Left lobe of liver (tissue), 2 donors: Measurements from ENCODE around the gene IL11RA. TPM values are rescaled to one million over a fixed set of nuclear protein-coding genes. Genes with fewer than 3 reads are reported as not detected.
"Not testable (repeated sequence)": the region's sequence is repeated elsewhere in the genome, so short reads cannot be mapped to it uniquely, and the experiment has no call there.

Experiments used
- ATAC-seq: fragments of 200-7000 bp; cut with Tn5 transposase; one replicate; pipeline ENCODE4 v1.9.1; 2020; ENCODE audit warnings: mild to moderate bottlenecking, moderate library complexity
- DNase-seq: peaks from one replicate; pipeline ENCODE4 v3.0.0-alpha.2; 2020; ENCODE audit warnings: low spot score
- total RNA-seq: library from RNA; stranded (reverse); gene quantifications from one replicate; pipeline ENCODE4 v1.2.1, GENCODE V29; 2021
- donor health status: DM: no; HTN: no; CAD: no; lungs with moderate emphysema.
- donor health status: DM: no; HTN: yes; CAD: no.

Gene IL11RA
- total RNA-seq, 1 donor from 2014 or later = 26.5 TPM

DNA sequence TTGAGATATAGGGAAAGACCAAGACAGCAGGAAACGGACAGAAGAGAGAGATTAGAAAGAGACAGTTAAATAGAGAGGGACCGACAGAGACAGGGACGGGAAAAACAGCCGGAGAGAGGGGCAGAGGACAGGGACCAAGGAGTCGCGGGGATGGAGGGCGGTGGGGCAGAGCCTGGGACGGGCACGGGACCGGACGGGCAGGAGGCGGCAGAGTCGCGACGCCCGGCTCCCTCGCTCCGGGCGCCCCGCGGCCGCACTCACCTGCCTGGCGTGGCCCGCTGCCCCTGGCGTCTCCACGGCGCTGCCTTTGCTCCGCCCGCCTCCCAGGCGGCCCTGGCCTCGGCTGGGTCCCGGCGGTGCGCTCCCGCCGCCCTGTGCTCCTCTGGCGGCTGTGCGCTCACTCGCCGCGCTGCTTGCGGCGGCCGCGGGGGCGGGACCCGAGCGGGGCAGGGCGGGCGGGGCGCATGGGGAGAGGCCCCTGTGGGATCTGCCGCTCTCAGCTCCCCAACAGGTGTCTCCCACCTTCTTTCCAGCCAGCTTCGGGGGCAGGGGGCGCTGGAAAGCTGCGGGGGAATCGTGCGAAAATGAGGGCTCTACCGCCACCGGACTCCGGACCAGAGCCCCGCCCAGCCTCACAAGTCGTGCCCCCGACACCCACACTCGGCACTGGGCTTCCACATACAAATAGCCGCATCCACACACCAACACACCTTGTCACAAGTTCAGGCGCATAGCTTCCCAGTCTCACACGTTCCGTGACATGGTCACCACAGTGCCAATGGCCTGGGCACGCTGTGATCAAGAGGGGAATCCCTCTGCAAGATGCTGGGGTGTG, 23.1 kb upstream of the IL11RA start, which contains the start of gene ARID3C:
Gene ARID3C (minus strand): TSS at position 411 of the 835 bp plus-strand sequence. CDS start 1,052 bp downstream, outside the sequence.
- ATAC-seq = peak; percentile 71
- DNase-seq = peak; percentile 74

DNA sequence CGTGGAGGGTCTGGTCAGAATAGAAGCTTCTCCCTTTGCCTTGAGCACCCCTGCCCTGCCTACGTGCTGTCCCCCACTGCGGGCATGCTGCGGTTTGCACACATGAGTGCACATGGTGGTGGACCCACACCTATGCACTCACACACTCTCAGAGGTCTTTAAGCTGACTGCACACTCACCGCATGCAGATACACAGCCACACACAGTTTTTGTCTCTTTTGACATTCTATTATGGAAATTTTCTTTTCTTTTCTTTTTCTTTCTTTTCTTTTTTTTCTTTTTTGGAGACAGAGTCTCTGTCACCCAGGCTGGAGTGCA, 22.5 kb upstream of the IL11RA start:
- ATAC-seq (peak; percentile 1), DNase-seq (no peak)

DNA sequence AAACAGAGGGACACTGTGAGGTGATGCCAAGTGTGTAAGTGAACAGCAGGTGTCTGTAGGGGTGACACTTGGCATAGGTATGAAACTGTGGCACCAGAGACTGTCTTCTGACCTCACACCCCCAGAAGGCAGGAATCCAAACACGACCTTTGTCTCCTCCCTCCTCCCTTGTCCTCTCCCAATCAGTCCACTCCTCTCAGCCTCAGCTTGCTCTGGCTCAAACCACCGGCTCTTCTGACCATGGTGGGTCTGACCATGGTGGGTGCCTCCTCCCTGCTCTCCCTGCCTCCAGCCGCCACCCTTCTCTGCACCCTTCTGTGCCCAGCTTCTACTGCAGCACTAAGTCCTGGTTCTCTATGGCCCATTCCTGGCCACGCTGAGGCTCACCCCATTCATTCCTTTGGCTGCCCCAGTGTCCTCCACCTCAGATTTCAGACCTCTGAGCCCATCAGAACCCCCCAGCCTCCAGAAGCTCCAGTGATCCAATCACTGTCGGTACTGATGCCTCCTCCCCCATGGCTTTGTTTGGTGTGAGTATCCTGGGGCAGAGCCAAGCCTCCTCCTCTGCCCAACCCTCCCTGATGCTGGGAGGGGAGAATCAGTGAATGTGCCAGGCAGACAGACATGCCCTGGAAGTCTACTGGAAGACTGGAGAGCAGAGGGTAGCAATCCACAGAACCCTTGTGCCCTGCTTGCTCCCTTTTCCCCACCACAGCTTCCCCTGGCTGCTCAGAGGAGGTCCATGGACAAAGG, 21.4 kb upstream of the IL11RA start:
- peak; percentile 89 for DNase-seq
- ATAC-seq = peak; percentile 72

DNA sequence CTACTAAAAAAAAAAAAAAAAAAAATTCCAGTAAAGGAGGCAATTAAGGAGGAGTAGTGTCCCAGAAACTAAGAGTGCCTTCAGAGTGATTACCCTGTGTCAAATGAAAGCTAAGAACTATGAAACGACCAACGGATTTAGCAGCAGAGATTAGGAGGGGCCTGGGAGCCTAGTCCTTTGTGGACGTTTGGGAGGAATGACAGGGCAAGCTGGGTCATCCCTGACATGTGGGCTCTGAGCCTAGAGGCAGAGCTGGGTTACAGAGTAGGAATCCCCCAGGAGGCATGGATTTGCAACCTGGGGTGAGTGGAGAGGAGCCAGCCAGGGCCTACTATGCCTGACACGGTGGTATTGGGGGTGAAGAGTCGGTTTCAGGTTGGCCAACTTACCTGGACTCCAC, 18.8 kb upstream of the IL11RA start:
- ATAC-seq (no peak), DNase-seq (no peak)

DNA sequence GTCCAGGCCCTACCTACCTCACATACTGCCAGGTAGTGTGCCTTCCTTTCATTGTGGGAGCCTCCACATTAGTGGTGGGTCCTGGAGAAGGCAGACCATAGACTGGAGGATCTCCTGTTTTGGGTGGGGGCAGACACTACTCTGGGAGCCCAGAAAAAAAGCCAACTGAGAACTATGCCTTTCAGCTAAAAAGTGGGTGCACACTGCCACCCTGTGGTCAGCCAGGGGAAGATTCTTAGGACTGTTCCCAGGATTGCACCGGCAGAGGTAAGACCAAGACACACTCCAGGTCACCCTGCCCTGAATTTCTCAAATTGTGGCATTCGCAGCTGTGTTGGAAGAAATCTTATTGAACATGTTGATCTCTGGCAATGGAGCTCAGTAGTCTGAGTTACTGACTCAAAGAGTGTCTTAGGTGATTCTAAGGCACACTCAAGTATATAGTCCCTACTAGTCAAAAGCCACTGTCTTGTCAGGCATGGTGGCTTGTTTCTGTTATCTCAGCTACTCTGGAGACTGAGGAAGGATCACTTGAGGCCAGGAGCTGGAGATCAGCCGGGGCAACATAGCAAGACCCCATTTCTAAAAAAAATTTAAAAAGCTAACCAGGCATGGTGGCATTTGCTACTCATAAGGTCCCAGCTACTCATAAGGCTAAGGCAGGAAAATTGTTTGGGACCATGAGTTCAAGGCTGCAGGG, 18.0 kb upstream of the IL11RA start:
- peak; percentile 30 for ATAC-seq
- peak; percentile 70 for DNase-seq

DNA sequence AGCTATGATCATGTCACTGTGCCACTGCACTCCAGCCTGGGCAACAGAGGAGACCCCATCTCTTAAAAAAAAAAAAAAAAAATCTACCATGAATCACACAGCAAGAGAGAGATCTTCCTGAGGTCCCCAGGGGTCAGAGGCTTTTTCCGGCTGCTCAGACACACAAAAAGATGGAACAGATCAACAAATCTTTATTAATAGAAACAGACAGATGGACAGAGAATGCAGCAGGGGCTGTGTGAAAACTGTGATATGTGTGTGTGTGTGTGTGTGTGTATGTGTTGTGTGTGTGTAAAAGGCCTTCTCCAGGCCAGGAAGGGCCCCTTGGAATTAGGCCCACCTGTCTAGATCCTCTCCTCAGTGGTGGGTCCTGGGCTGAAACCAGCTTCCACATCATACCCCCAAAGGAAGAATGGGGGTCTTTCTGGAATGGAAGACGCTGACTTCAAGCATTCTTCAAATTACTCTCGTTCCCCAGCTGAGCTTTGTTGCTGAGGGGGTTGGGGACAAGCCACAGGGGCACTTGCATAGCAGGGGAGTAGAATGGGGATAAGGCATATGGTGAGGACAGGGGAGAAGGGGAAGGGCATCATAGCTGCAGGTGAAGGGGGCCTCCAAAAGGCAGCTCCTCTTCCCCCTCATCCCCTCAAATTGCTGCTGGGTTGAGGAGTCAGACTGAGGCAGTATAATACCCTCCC, 17.3 kb upstream of the IL11RA start:
- ATAC-seq (no peak), DNase-seq (no peak)

DNA sequence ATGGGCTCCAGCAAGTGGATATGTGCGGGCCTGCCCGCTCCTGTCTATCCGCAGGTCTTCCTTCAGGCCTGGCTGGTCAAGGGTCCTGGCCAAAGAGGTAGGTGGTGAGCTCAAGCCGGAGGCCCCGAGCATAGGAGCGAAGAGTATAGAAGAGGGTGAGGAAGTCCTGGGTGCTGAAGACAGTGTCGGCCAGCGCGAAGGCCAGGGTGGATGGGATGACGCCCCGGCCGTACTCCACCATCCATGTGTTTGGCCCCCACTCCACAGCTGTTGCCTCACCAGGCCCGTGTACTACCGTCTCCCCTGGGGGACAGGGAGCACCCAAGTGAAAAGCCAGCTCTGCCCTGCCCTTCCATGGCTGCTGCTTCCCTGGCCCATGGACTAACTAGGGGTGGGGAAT, 16.4 kb upstream of the IL11RA start:
- no peak for ATAC-seq
- no peak for DNase-seq

DNA sequence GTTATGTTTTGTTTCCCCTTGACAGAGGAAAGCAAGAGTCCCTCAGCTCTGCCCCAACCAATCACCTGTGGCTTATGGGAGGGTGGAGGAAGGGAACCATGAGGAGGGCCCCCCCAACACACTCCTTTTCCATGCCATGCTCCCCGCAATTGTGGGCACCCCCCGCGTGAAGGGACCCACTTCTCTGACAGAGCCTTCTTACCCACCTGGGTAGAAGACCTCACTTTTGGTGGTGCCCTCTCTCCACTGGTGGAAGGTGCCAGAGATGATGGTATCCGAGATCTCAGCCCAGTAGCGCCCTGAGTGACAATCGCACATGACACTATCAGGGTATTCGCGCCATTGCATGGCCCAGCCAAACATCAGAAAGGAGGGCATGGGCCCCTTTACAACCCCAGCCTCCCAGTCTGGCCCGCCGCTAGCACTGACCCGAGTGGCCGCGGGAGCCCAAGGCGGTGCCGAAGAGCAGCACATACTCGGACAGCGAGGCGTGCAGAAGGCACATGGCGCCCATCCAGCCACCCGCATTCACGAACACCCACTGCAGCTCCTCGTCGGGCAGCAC, 15.1 kb upstream of the IL11RA start:
- ATAC-seq = peak; percentile 44
- no peak for DNase-seq

DNA sequence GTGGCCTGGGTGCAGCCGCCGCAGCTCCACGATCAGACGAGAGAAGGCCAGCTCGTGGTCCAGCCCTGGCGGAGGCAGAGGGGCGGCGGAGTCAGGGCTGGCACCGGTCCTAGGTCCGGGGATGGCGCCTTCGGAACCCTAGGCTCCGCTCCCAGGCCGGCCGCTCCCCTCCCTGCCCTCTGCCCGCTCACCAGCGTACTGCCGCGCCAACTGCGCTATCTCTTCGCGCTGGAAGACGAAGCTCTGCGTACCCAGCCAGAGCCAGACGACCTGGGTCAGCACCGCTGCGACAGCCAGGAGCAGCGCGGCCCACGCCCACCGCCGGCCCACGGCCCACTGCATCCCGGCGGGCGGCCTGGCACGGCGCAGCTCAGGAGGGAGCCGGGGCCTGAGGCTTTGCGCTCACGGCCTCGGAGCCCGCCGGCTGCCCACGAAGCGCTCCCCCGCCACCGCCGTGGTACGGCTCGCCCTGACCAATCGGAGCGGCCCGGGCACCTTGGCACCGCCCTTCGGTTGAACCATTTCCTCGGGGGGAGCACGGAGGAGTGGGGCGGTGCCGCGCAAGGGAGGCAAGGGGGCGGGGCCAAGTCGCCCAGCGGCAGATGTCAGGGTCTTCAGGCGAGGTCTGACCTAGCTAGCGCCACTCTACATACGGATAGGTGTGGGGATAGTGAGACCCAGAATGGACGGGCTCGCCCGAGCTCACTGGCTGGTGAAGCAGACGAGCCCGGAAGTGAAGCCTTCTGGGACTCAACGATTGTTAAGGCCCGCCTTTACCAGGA, 14.4 kb upstream of the IL11RA start, which contains the start of gene SIGMAR1:
Gene SIGMAR1 (minus strand): TSS at position 432 of the 782 bp plus-strand sequence. CDS start 90 bp downstream, at position 342.
- ATAC-seq = peak; percentile 86
- peak; percentile 97 for DNase-seq

DNA sequence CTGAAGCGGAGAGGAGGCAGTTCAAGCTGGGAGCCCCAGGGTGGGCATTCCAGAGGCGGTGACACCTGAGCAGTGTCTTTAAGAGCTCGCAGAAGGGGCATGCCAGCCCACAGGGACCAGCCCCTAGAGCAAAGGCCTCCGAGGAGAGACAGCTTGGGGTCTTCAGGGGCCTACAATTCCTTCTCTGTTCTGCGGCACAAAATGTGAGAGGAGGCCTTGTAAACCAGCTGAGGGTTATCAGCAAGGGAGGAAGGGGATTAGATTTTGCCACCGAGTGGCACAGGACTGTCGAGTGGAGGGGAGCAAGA, 13.9 kb upstream of the IL11RA start:
- DNase-seq (no peak), ATAC-seq (no peak)

DNA sequence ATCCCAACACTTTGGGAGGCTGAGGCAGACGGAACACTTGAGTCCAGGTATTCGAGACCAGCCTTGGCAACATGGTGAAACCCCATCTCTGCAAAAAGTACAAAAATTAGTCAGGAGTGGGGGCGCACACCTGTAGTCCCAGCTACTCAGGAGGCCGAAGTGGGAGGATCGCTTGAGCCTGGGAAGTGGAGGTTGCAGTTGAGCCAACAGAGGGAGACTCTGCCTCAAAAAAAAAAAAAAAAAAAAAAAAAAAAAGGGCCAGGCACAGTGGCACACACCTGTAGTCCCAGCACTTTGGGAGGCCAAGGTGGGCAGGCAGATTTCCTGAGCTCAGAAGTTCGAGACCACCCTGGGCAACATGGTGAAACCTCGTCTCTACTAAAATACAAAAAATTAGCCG, 12.7 kb upstream of the IL11RA start:
- not testable (repeated sequence) for DNase-seq, ATAC-seq

DNA sequence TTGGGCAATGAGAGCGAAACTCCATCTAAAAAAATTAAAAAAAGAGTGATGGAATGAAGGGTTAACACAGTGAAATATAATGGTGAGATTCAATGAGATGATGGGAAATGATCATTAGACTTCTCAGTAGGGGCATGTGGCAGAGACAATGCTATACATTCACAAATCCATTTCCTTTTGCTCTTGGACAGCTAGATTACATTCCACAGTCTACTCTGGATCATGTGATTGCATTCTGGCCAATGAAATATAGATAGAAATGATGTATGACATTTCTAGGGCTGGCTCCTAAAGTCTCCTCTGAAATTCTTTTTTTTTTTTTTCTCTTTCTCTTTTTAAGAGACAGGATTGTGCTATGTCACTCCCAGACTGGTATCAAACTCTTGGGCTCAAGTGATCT, 9.3 kb upstream of the IL11RA start:
- DNase-seq = no peak
- ATAC-seq = no peak

DNA sequence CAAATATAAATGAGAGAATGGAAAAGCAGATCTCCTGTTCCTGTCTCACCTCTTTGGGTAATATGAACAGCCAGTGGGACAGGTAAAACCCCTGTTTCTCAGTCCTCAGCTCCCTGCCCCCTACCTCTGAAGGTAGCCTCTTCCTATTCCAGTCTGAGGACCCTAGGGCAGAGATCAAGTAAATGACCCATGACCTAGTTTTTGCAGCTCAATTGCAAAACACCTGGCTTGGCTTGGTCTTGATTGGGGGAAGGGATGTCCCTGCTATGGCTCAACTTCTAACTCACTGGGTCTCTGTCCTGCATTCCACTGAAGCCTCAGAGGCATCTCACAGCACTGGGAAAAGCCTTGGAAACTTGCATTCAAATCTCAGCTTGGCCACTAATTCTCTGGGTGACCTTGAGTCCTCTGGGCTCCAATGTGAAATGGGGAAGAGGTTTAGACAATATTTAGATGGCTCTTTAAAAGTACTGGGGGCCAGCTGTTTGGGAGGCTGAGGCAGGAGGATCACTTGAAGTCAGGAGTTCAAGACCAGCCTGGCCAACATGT, 7.1 kb upstream of the IL11RA start:
- peak; percentile 85 for DNase-seq

DNA sequence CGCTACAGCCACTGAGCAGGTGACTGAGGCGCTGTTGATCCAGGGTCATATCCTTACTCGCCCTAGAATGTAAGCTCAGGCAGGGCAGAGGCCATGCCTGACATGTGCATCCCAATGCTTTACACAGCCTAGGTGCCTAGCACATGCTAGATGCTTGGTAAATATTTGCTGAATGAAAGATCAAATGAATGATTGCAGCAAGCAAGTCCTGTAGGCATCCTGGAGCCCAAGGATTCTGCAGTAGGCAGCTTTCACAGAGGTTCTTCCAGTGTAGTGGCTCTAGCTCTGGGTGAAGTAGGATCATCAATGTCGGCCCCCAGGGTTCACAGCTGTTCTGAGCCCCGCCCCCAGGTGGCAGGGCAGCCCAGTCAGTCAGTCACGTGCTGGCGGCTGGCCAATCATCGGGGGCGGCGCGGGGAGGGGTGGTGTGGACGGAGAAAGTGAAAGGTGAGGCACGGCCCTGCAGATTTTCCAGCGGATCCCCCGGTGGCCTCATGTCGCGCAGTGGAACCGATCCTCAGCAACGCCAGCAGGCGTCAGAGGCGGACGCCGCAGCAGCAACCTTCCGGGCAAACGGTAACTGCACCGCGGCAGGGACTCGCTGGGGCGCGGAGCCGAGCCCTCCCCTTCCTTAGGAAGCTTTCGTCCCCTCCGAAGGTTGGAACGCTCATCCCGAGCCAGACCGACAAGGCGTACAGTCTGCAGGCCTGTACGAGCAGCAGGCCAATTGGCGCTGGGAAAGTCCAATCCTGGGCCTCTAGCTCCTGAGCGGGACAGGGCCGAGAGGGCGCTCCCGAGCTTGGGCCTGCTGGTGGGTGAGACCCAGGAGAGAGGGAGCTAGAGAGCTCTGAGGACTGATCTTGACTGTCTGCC, 5.5 kb upstream of the IL11RA start, which contains the start of gene GALT:
Gene GALT (plus strand): TSS at position 465 of the 873 bp plus-strand sequence. CDS start 30 bp downstream, at position 495.
- DNase-seq = peak; percentile 98
- ATAC-seq = peak; percentile 69

More for the DNA sequence above, 7.1 kb upstream of the IL11RA start:
- peak; percentile 53 for ATAC-seq

DNA sequence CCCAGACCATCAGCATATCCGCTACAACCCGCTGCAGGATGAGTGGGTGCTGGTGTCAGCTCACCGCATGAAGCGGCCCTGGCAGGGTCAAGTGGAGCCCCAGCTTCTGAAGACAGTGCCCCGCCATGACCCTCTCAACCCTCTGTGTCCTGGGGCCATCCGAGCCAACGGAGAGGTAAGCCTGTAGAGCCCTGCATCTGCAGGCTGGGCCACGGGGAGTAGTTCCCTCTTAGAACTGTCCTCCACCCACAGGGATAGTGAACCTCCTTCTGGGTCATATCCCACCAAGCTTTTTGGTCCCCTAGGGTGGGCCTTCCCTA, 4.9 kb upstream of the IL11RA start:
- DNase-seq = no peak
- no peak for ATAC-seq

DNA sequence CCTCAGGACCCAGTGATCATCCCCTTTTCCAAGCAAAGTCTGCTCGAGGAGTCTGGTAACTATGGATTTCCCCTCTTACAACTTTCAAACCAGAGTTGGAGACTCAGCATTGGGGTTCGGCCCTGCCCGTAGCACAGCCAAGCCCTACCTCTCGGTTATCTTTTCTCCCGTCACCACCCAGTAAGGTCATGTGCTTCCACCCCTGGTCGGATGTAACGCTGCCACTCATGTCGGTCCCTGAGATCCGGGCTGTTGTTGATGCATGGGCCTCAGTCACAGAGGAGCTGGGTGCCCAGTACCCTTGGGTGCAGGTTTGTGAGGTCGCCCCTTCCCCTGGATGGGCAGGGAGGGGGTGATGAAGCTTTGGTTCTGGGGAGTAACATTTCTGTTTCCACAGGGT, 4.3 kb upstream of the IL11RA start:
- ATAC-seq (no peak), DNase-seq (no peak)

DNA sequence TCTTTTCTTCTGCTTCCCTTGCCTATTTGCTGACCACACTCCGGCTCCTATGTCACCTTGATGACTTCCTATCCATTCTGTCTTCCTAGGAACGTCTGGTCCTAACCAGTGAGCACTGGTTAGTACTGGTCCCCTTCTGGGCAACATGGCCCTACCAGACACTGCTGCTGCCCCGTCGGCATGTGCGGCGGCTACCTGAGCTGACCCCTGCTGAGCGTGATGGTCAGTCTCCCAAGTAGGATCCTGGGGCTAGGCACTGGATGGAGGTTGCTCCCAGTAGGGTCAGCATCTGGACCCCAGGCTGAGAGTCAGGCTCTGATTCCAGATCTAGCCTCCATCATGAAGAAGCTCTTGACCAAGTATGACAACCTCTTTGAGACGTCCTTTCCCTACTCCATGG, 3.3 kb upstream of the IL11RA start:
- no peak for DNase-seq
- ATAC-seq = no peak

DNA sequence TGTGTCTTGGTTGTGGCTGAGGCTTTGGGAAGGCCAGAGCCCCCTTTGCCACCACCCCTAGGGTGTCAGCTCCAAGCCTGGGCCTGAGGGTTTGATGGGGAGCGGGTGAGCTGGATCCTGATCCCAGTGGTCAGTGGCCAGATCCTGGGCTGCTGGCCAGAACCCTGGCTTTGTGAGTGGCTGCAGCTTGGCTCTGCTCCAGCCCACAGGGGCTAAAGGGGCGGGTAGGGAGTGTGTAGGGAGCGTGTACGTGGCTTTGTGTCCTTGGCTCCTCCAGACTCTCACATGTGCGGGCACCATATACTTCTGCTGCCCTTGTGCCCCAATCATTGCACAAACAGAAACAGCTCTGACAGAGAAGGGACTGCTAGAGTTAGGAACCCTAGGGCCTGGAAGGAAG, 1.2 kb upstream of the IL11RA start:
- DNase-seq (peak; percentile 84), ATAC-seq (peak; percentile 0)

DNA sequence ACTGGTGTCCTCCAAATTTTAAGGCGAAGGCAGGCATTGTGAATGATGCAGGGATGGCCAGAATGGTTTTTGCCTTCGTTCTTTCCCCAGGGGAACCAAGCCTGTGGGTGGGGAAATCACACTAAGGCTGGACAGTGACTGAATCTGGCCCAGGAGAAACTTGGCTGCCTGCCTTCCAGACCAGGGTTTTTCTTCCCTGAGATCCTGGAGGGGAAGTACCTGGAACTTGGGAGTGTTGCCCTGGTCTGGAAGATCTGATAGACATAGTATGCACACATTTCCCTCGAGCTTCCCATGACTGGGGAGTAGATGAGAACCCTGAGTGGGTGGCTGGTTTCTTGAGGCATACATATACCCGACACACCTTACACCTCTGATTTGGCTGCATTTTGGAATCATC, 664 bp upstream of the IL11RA start:
- peak; percentile 22 for ATAC-seq
- peak; percentile 77 for DNase-seq
